K562 (cell line): Measurements from ENCODE around the gene OTUD5. TPM values are rescaled to one million over a fixed set of nuclear protein-coding genes. Genes with fewer than 3 reads are reported as not detected.
A peak's percentile ranks its signal among the peaks of the same experiment; 100 is the strongest.

Experiments used
- ATAC-seq: fragments of 200-7000 bp; cut with Tn5 transposase; 3 replicates; pipeline ENCODE4 v1.9.1; 2020; ENCODE audit warnings: moderate library complexity
- BruUV-seq: library from RNA; stranded (reverse); fragments of 400-500 nt; replicated peaks from 2 replicates; lab custom pipeline; 2021; lab: Mats Ljungman, UMichigan
- CTCF ChIA-PET: fragments of 300-600 bp; formaldehyde crosslinking; extraction: SDS; loops from one replicate; lab custom pipeline; 2021; ENCODE audit warnings: low intra/inter-chr PET ratio; lab: Yijun Ruan, JAX
- POLR2A ChIA-PET: fragments of 300-600, 350-650 bp; sonication (Branson Sonifier 250); formaldehyde crosslinking; extraction: SDS; loops from one replicate; lab custom pipeline; 2021; ENCODE audit warnings: antibody characterized with exemption, inconsistent platforms; lab: Yijun Ruan, JAX
- DNase-seq, 4 experiments: peaks; one replicate each; pipeline versions ENCODE4 v3.0.0 to v3.0.0-alpha.2; 2011 to 2018; ENCODE audit warnings: low spot score in 3 of 4, mixed read lengths in 3 of 4; ENCODE audit errors: extremely low read depth in 1 of 4
- FAIRE-seq: peaks from 2 replicates; lab custom pipeline; 2011; peaks lifted over from hg19 to GRCh38; lab: Jason Lieb, UNC
- H2AFZ ChIP-seq: 2 replicates; pipeline ENCODE4 v1.6.0; 2011; ENCODE audit warnings: low read depth, low read length, control low read depth, inconsistent platforms
- H3K27ac ChIP-seq: fragments of 200-600 bp; 3 replicates; pipeline ENCODE4 v1.8.0; 2011; ENCODE audit warnings: low read depth, mild to moderate bottlenecking, control low read depth, inconsistent platforms, low read length, moderate library complexity, mixed read lengths; ENCODE audit errors: extremely low read depth
- H3K27me3 ChIP-seq, 2 experiments: fragments of 300-600 bp in 1 of 2; 2 replicates in 1 of 2; 3 replicates in 1 of 2; pipeline versions ENCODE4 v1.6.0 to v1.8.0; 2011; ENCODE audit warnings: inconsistent platforms in 2 of 2, low read length in 2 of 2, mild to moderate bottlenecking in 1 of 2, mixed read lengths in 1 of 2, moderate library complexity in 1 of 2; ENCODE audit not compliant: control insufficient read depth in 2 of 2, insufficient read depth in 2 of 2
- H3K36me3 ChIP-seq: fragments of 300-600 bp; 3 replicates; pipeline ENCODE4 v1.8.0; 2011; ENCODE audit warnings: mild to moderate bottlenecking, low read length, inconsistent platforms; ENCODE audit not compliant: control insufficient read depth, insufficient read depth
- H3K4me1 ChIP-seq, 2 experiments: fragments of 200-600 bp in 1 of 2; replicated peaks in 1 of 2; 2 replicates in 1 of 2; 3 replicates in 1 of 2; pipeline versions ENCODE4 v1.5.1 to v1.8.0; 2011; ENCODE audit warnings: inconsistent platforms in 2 of 2, low read length in 2 of 2, mild to moderate bottlenecking in 1 of 2, mixed read lengths in 1 of 2, moderate library complexity in 1 of 2; ENCODE audit not compliant: control insufficient read depth in 2 of 2, insufficient read depth in 2 of 2
- H3K4me2 ChIP-seq: 2 replicates; pipeline ENCODE4 v1.6.1; 2011; ENCODE audit warnings: low read length, control low read depth, inconsistent platforms, mixed read lengths; ENCODE audit not compliant: insufficient read depth
- H3K4me3 ChIP-seq: fragments of 200-600 bp; sonication (generic), shearing (Covaris generic); 2 replicates; pipeline ENCODE4 v1.5.1; 2016; ENCODE audit warnings: control low read depth, inconsistent platforms
- H3K79me2 ChIP-seq: fragments of 200-600 bp; 3 replicates; pipeline ENCODE4 v1.8.0; 2011; ENCODE audit warnings: low read length, inconsistent platforms; ENCODE audit not compliant: control insufficient read depth, insufficient read depth
- H3K9ac ChIP-seq, 2 experiments: 2 replicates each; pipeline versions ENCODE4 v1.6.0 to v1.6.1; 2011; ENCODE audit warnings: low read depth in 2 of 2, low read length in 2 of 2, control low read depth in 1 of 2, inconsistent platforms in 1 of 2, mild to moderate bottlenecking in 1 of 2, mixed read lengths in 1 of 2; ENCODE audit not compliant: insufficient read depth in 1 of 2
- H3K9me1 ChIP-seq: one replicate; pipeline ENCODE4 v1.6.0; 2011; ENCODE audit warnings: inconsistent platforms, mild to moderate bottlenecking, low read length, moderate library complexity; ENCODE audit not compliant: control insufficient read depth, insufficient read depth
- H3K9me3 ChIP-seq: replicated peaks from 2 replicates; pipeline ENCODE4 v1.5.1; 2011; ENCODE audit warnings: low read depth, low read length, inconsistent platforms; ENCODE audit not compliant: control insufficient read depth, insufficient read depth
- H4K20me1 ChIP-seq: replicated peaks from 2 replicates; pipeline ENCODE4 v1.6.1; 2011; ENCODE audit warnings: low read length, inconsistent platforms, mixed read lengths; ENCODE audit not compliant: control insufficient read depth, insufficient read depth
- BHLHE40 ChIP-seq: IDR thresholded peaks from 2 replicates; pipeline ENCODE4 v1.6.1; 2011; ENCODE audit warnings: low read length, improper control_type of control experiment
- ELF1 ChIP-seq: fragments of 200-800 bp; sonication (Bioruptor generic); IDR thresholded peaks from 2 replicates; pipeline ENCODE4 v1.6.1; 2016; ENCODE audit warnings: missing genetic modification characterization, missing compliant biosample characterization
- LARP7 ChIP-seq: fragments of 450-650 bp; IDR thresholded peaks from 2 replicates; pipeline ENCODE4 v1.6.1; 2016
- MAFF ChIP-seq: IDR thresholded peaks from 2 replicates; pipeline ENCODE4 v1.6.1; 2012; ENCODE audit warnings: low read length, improper control_type of control experiment
- MTA3 ChIP-seq: fragments of 450-650 bp; formaldehyde crosslinking; IDR thresholded peaks from 2 replicates; pipeline ENCODE4 v1.6.1; 2017; ENCODE audit warnings: mild to moderate bottlenecking, borderline replicate concordance
- POLR2B ChIP-seq: fragments of 450-650 bp; IDR thresholded peaks from 2 replicates; pipeline ENCODE4 v1.6.1; 2018; ENCODE audit warnings: low read depth; ENCODE audit not compliant: partially characterized antibody
- RBM15 ChIP-seq: fragments of 200-400 bp; formaldehyde crosslinking; IDR thresholded peaks from 2 replicates; pipeline ENCODE4 v1.6.1; 2018; ENCODE audit warnings: mild to moderate bottlenecking, low read length, moderate library complexity; ENCODE audit not compliant: insufficient read depth
- SMARCA5 ChIP-seq: fragments of 450-650 bp; IDR thresholded peaks from 2 replicates; pipeline ENCODE4 v1.6.1; 2016
- YY1 ChIP-seq, 3 experiments: IDR thresholded peaks; 2 replicates each; pipeline ENCODE4 v1.6.1; 2011; ENCODE audit warnings: low read length in 2 of 3, mild to moderate bottlenecking in 2 of 3, moderate library complexity in 2 of 3, borderline replicate concordance in 1 of 3, control low read depth in 1 of 3, low read depth in 1 of 3; ENCODE audit not compliant: insufficient read depth in 3 of 3, insufficient replicate concordance in 2 of 3, control insufficient read depth in 1 of 3, insufficient read length in 1 of 3; ENCODE audit errors: extremely low read depth in 1 of 3
- WGBS: fragments of 100-300 bp; shearing (Covaris generic); methylation state at CpG from one replicate; pipeline ENCODE4 v1.1.6; 2016; ENCODE audit warnings: low coverage, mixed read lengths; ENCODE audit not compliant: insufficient coverage; ENCODE audit errors: missing lambda C conversion rate; 5-methylcytosine and 5-hydroxymethylcytosine counted together
- in situ Hi-C: fragments of 300-500 bp; cut with MboI; formaldehyde crosslinking; loops from 4 replicates; pipeline ENCODE4 v1.15.0; 2018; ENCODE audit warnings: inconsistent platforms, mixed read lengths
- intact Hi-C: fragments of 100-400 bp; cut with micrococcal nuclease; formaldehyde crosslinking; loops from 2 replicates; pipeline ENCODE4 v1.14.2; 2022
- polyA plus RNA-seq, 8 experiments: library from polyadenylated mRNA; depleted of rRNA in 4 of 8; stranded (reverse) in 5 of 8; unstranded in 3 of 8; fragments of >200 nt; fragmentation: Nextera tagmentation in 2 of 8; fragmentation: Illumina TruSeq in 1 of 8; extraction: Ambion mirVana in 2 of 8; extraction: Trizol in 1 of 8; gene quantifications; 2 replicates each; pipeline versions ENCODE4 v1.2.1 to v1.2.3, GENCODE V29; 2011 to 2014; ENCODE audit warnings: inconsistent platforms in 1 of 8, missing spikeins in 1 of 8
- total RNA-seq, 7 experiments: library from RNA; depleted of rRNA in 6 of 7; stranded (reverse); fragments of >200 nt in 6 of 7; fragmentation: Illumina TruSeq in 2 of 7; extraction: Trizol in 2 of 7; gene quantifications; 2 replicates each; pipeline versions ENCODE4 v1.2.1 to v1.2.3, GENCODE V29; 2011 to 2021; ENCODE audit warnings: low replicate concordance in 1 of 7

OTUD5 gene
- total and polyA plus RNA-seq, 9 of the 15 experiments (the other 6 are each of a cell fraction or from before 2014, with no cell fraction given): 3.6 to 102 (median 59.0) TPM

GRCh38 chrX:49002091-49002935 lies 44.9 kb upstream of the OTUD5 start, which contains the start of gene GRIPAP1:
TSS of gene GRIPAP1 (minus strand) at chrX:49002264. CDS start at chrX:49002229, 35 bp downstream.
- Histone ChIP-seq H3K9ac (peak within 1 kb of the TSS; percentile 94 to 97), H3K9me3 (no peaks in the 10 kb centered on the region), H3K4me2 (peak within 1 kb of the TSS; percentile 94), H3K27me3 (no peaks in the 10 kb centered on the region), H3K4me3 (peak within 1 kb of the TSS; percentile 80), H3K79me2 (peaks cover 18% of the 10 kb centered on the region), H4K20me1 (no peaks in the 10 kb centered on the region), H2AFZ (peak within 1 kb of the TSS; percentile 100), H3K9me1 (no peaks in the 10 kb centered on the region), H3K27ac (peak within 1 kb of the TSS; percentile 100), H3K36me3 (peaks cover 26% of the 10 kb centered on the region; the same call in 2 of the 3 replicates), H3K4me1 (peaks cover 3 to 6% of the 10 kb centered on the region in 2 experiments; a peak in 2 of 5 replicates)
- CTCF ChIA-PET: interaction anchor here (0.5 kb wide), 1 partner anchor 104 kb away, joined by 3 read pairs; no protein-coding TSS in a partner anchor
- TSS peak; percentile 87 for BruUV-seq
- intact Hi-C loops (loop anchor here (5.0 kb wide), 2 partner anchors 40 to 45 kb away; partner anchors contain the start of genes OTUD5 and TFE3), in situ Hi-C loops (no loop called here)
- ATAC-seq (peak; percentile 90), DNase-seq (peak; percentile 90 to 92 (median 91)), FAIRE-seq (peak; percentile 94)
- WGBS: 2% methylated on average over 30 of the region's 38 CpGs
- POLR2A ChIA-PET: interaction anchor here (0.6 to 1.3 kb wide), 9 partner anchors 20 to 1128 kb away, joined by 3 to 4 read pairs (median 3); no protein-coding TSS in a partner anchor
- TF ChIP-seq MTA3 (peak; percentile 79; the same call in 1 of the 2 replicates), YY1 (IDR thresholded peaks at IDR 0.05; ENCODE audit: borderline replicate concordance in 1 of 3, control insufficient read depth in 1 of 3, extremely low read depth in 1 of 3, insufficient read depth in 3 of 3, insufficient read length in 1 of 3, insufficient replicate concordance in 2 of 3, low read depth in 1 of 3, low read length in 2 of 3) (peak; percentile 78 to 92 (median 85)), BHLHE40 (peak; percentile 85), ELF1 (tag) (peak; percentile 78), MAFF (peak; percentile 77), SMARCA5 (no peak), POLR2B (peak; percentile 67), LARP7 (no peak), RBM15 (no peak)
